Mucosa of descending colon (tissue), 3 donors: ENCODE results near the gene RAB44. TPM values are rescaled to one million over a fixed set of nuclear protein-coding genes. Genes with fewer than 3 reads are reported as not detected.

ENCODE experiments used
- ATAC-seq: fragments of 200-7000 bp; cut with Tn5 transposase; one replicate; pipeline ENCODE4 v1.9.1; 2020; ENCODE audit warnings: mild to moderate bottlenecking, moderate library complexity
- DNase-seq, 3 donors: peaks; one replicate each; pipeline ENCODE4 v3.0.0-alpha.2; 2020
- H3K36me3 ChIP-seq: fragments of 200-600 bp; one replicate; pipeline ENCODE4 v1.8.0; 2021; ENCODE audit warnings: low read depth, mild to moderate bottlenecking
- H3K4me1 ChIP-seq: fragments of 200-600 bp; one replicate; pipeline ENCODE4 v1.8.0; 2021; ENCODE audit warnings: low read depth, mild to moderate bottlenecking
- H3K4me3 ChIP-seq: fragments of 200-600 bp; one replicate; pipeline ENCODE4 v1.8.0; 2021; ENCODE audit warnings: mild to moderate bottlenecking
- H3K9me3 ChIP-seq: fragments of 200-600 bp; one replicate; pipeline ENCODE4 v1.8.0; 2021; ENCODE audit warnings: mild to moderate bottlenecking
- CTCF ChIP-seq: fragments of 200-600 bp; IDR thresholded peaks from one replicate; pipeline ENCODE4 v1.8.0; 2022; ENCODE audit warnings: antibody characterized with exemption, mild to moderate bottlenecking
- intact Hi-C, 2 donors: fragments of 100-400 bp; cut with DNase I in 1 of 2; cut with micrococcal nuclease in 1 of 2; formaldehyde crosslinking; loops; one replicate each; pipeline versions ENCODE4 v1.11.0 to v1.11.1; 2022; cut with DNase I, micrococcal nuclease
- total RNA-seq, 3 donors: library from RNA; stranded (reverse); fragmentation: NEBNext Ultra II Directional in 2 of 3; extraction: Animal tissue kit (Norgen Biotek cat#: 25700) in 2 of 3; gene quantifications; one replicate each; pipeline versions ENCODE4 v1.2.1 to v1.2.4, GENCODE V29; 2021 to 2023
- donor health status: DM: no; HTN: no; CAD: no; lungs with moderate emphysema.
- donor health status: DM: no; HTN: no; CAD: no.
- donor health status: DM: no; HTN: yes; CAD: no.

Gene RAB44
- total RNA-seq, 3 donors from 2014 or later, result 0.32 to 0.53 (median 0.32) TPM

GRCh38 chr6:36766399-36766945, 68.8 kb downstream of the RAB44 start:
- no peak for TF ChIP-seq CTCF
- DNase-seq (no peak), ATAC-seq (no peak)
- Histone ChIP-seq H3K4me1 (no peaks in the 10 kb centered on the region), H3K36me3 (no peaks in the 10 kb centered on the region), H3K4me3 (no peak overlapping the region), H3K9me3 (no peaks in the 10 kb centered on the region)
- intact Hi-C loops, result loop anchor here in 1 of 2 donors (5.0 to 10.0 kb wide), 2 partner anchors 86 to 142 kb away; no protein-coding TSS in a partner anchor

GRCh38 chr6:36769183-36769675, 71.6 kb downstream of the RAB44 start:
- Histone ChIP-seq H3K4me3 (no peak overlapping the region), H3K4me1 (no peaks in the 10 kb centered on the region), H3K9me3 (no peaks in the 10 kb centered on the region), H3K36me3 (no peaks in the 10 kb centered on the region)
- intact Hi-C loops, result loop anchor here in 1 of 2 donors (5.0 to 10.0 kb wide), 2 partner anchors 83 to 144 kb away; no protein-coding TSS in a partner anchor
- peak in 1 of 3 donors; percentile 24 for DNase-seq
- no peak for TF ChIP-seq CTCF
- no peak for ATAC-seq

DNA sequence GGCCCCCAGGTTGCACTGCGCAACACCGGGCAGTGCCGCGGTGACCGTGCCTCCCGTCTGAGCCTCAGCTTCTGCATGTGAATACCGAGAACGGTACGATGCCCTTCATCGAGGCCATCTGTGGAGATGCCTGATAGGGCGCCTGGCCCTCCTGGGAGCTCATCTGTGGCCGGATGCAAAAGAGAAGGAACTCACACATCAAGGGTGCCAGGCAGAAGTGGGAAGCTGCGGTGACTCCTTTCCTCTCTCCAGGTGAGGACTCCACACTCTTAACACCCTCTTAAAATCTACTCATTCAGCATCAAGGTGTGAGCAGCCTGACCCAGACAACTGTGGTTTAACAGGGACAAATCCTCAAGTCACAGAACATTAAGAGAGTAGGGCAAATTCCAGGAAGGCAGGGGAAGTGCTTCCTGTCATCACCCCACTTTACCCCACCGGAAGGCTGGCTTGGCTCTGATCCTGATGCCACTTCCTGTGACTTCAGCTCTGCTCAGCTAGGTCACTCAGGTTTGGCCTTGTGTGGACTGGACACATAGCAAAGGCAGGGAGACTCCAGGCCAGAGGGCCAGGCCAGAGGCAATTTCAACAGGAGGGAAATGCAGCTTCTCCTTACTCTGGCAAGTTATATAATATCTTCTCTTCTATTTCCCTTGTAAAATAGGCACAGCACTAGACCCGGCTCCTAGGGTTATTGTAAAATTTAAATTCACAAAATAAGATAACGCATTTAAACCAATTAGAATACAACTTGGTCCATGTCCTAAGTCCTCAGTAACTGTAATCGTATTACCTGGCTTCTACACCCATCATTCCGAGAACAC, 72.3 kb downstream of the RAB44 start:
- Histone ChIP-seq H3K36me3 (no peaks in the 10 kb centered on the region), H3K4me1 (no peaks in the 10 kb centered on the region), H3K4me3 (no peak overlapping the region), H3K9me3 (no peaks in the 10 kb centered on the region)
- TF ChIP-seq CTCF, result no peak
- DNase-seq (peak in 1 of 3 donors; percentile 21), ATAC-seq (peak; percentile 25)
- intact Hi-C loops, result loop anchor here (5.0 to 10.0 kb wide), 3 partner anchors 82 to 145 kb away; no protein-coding TSS in a partner anchor

DNA sequence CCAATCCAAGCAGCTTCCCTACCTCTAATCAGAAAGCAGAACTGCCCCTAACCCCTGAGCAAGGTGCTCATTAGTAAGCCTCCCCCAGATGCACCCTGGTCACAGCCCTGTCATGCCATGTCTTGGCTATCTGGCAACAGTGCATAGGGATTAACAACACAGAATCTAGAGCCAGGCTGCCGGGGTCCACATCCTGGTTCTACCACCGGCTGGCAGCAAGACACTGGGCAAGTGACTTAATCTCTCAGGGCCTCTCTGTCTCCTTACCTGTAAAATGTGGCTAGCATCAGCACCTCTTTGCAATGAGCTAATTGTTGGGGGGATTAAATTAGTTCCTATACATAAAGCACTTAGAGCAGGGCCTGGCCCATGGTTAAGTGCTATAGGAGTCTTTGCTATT, 73.5 kb downstream of the RAB44 start:
- TF ChIP-seq CTCF, result no peak
- Histone ChIP-seq H3K36me3 (no peaks in the 10 kb centered on the region), H3K4me1 (no peaks in the 10 kb centered on the region), H3K9me3 (no peaks in the 10 kb centered on the region), H3K4me3 (no peak overlapping the region)
- intact Hi-C loops, result loop anchor here in 1 of 2 donors (10.0 kb wide), 1 partner anchor 84 kb away; no protein-coding TSS in a partner anchor
- ATAC-seq (no peak), DNase-seq (peak in 1 of 3 donors; percentile 14)

GRCh38 chr6:36772397-36772796, 74.8 kb downstream of the RAB44 start:
- no peak for TF ChIP-seq CTCF
- no peak for ATAC-seq
- no peaks in the 10 kb centered on the region for H3K9me3 ChIP-seq
- DNase-seq, result peak in 1 of 3 donors; percentile 1
- intact Hi-C loops, result loop anchor here in 1 of 2 donors (10.0 kb wide), 1 partner anchor 82 kb away; no protein-coding TSS in a partner anchor
- H3K36me3 ChIP-seq, result no peaks in the 10 kb centered on the region
- H3K4me3 ChIP-seq, result no peak overlapping the region
- H3K4me1 ChIP-seq, result no peaks in the 10 kb centered on the region
